Karpas-422 (cell line): ENCODE results near the gene SERPINH1. TPM values are rescaled to one million over a fixed set of nuclear protein-coding genes. Genes with fewer than 3 reads are reported as not detected.

Experiments
- DNase-seq: peaks from one replicate; pipeline ENCODE4 v3.0.0-alpha.2; 2015
- H2AFZ ChIP-seq: fragments of 200-600 bp; sonication (generic); 2 replicates; pipeline ENCODE4 v1.6.1; 2014; ENCODE audit warnings: antibody characterized with exemption, low read length, mixed read lengths
- H3K27ac ChIP-seq: fragments of 200-600 bp; sonication (generic); 2 replicates; pipeline ENCODE4 v1.5.1; 2014; ENCODE audit warnings: mild to moderate bottlenecking, low read length, moderate library complexity
- H3K27me3 ChIP-seq: fragments of 200-600 bp; sonication (generic); 2 replicates; pipeline ENCODE4 v1.6.1; 2014; ENCODE audit warnings: low read length, mixed read lengths
- H3K36me3 ChIP-seq: fragments of 200-600 bp; sonication (generic); 2 replicates; pipeline ENCODE4 v1.6.1; 2014; ENCODE audit warnings: low read length, mixed read lengths; ENCODE audit not compliant: insufficient read depth
- H3K4me1 ChIP-seq: fragments of 200-600 bp; sonication (generic); 2 replicates; pipeline ENCODE4 v1.6.1; 2014; ENCODE audit warnings: mild to moderate bottlenecking, low read length, mixed read lengths
- H3K4me2 ChIP-seq: fragments of 200-600 bp; sonication (generic); 2 replicates; pipeline ENCODE4 v1.6.1; 2014; ENCODE audit warnings: low read length, low read depth, mild to moderate bottlenecking; ENCODE audit not compliant: poor library complexity, severe bottlenecking
- H3K4me3 ChIP-seq: fragments of 200-600 bp; sonication (generic); 2 replicates; pipeline ENCODE4 v1.5.1; 2014; ENCODE audit warnings: mild to moderate bottlenecking, antibody characterized with exemption, low read length, mixed read lengths
- H3K79me2 ChIP-seq: fragments of 200-600 bp; sonication (generic); 2 replicates; pipeline ENCODE4 v1.6.1; 2014; ENCODE audit warnings: mild to moderate bottlenecking, low read length, mixed read lengths
- H3K9ac ChIP-seq: fragments of 200-600 bp; sonication (generic); 2 replicates; pipeline ENCODE4 v1.6.0; 2014; ENCODE audit warnings: low read length
- H3K9me2 ChIP-seq: fragments of 200-600 bp; sonication (generic), shearing (Covaris generic); replicated peaks from 2 replicates; pipeline ENCODE4 v1.6.0; 2014; ENCODE audit warnings: mild to moderate bottlenecking, low read length, moderate library complexity; ENCODE audit not compliant: insufficient read depth
- H3K9me3 ChIP-seq: fragments of 300-700, 200-600 bp; sonication (generic); 2 replicates; pipeline ENCODE4 v1.6.1; 2014; ENCODE audit warnings: low read length, mixed read lengths
- H4K20me1 ChIP-seq: fragments of 200-600 bp; sonication (generic); 2 replicates; pipeline ENCODE4 v1.6.1; 2014; ENCODE audit warnings: mild to moderate bottlenecking, antibody characterized with exemption, low read length, low read depth; ENCODE audit not compliant: insufficient read depth
- total RNA-seq: library from RNA; depleted of rRNA; stranded (reverse); fragments of >200 nt; shearing (Covaris generic); gene quantifications from 2 replicates; pipeline ENCODE4 v1.2.3, GENCODE V29; 2014; ENCODE audit warnings: low replicate concordance

SERPINH1 gene
- total RNA-seq, 1 experiment from 2014 or later = 10.5 TPM

GRCh38 chr11:75563501-75563977, 1.5 kb downstream of the SERPINH1 start:
- Histone ChIP-seq H4K20me1 (no peaks in the 10 kb centered on the region), H3K9me3 (no peaks in the 10 kb centered on the region), H3K4me1 (peaks cover 16% of the 10 kb centered on the region), H3K27ac (peak overlapping the region; percentile 67; the same call in 1 of the 2 replicates), H3K9ac (peak overlapping the region; percentile 81), H3K36me3 (no peaks in the 10 kb centered on the region), H3K9me2 (no peaks in the 10 kb centered on the region), H3K4me2 (peak overlapping the region; percentile 73), H2AFZ (no peak overlapping the region), H3K4me3 (peak overlapping the region; percentile 74), H3K27me3 (no peaks in the 10 kb centered on the region), H3K79me2 (no peaks in the 10 kb centered on the region)
- no peak for DNase-seq

- Histone ChIP-seq H3K4me2 (peak overlapping the region; percentile 73), H3K79me2 (no peaks in the 10 kb centered on the region)
Measured at GRCh38 chr11:75563978-75564552, 2.0 kb downstream of the SERPINH1 start.

GRCh38 chr11:75565221-75565814, 3.3 kb downstream of the SERPINH1 start:
- H3K4me1 ChIP-seq = peaks cover 16% of the 10 kb centered on the region
- H3K27ac ChIP-seq = no peak overlapping the region
- no peak for DNase-seq
- no peaks in the 10 kb centered on the region for H3K9me3 ChIP-seq
- H3K36me3 ChIP-seq = no peaks in the 10 kb centered on the region
- no peaks in the 10 kb centered on the region for H3K27me3 ChIP-seq
- H4K20me1 ChIP-seq = no peaks in the 10 kb centered on the region
- H3K4me3 ChIP-seq = no peak overlapping the region
- H3K9ac ChIP-seq = no peak overlapping the region
- H3K4me2 ChIP-seq = no peak overlapping the region
- no peak overlapping the region for H2AFZ ChIP-seq
- H3K79me2 ChIP-seq = no peaks in the 10 kb centered on the region
- H3K9me2 ChIP-seq = no peaks in the 10 kb centered on the region

More at GRCh38 chr11:75563978-75564552, 2.0 kb downstream of the SERPINH1 start:
- Histone ChIP-seq H3K9ac (peak overlapping the region; percentile 81; the same call in 1 of the 2 replicates), H3K9me3 (no peaks in the 10 kb centered on the region), H4K20me1 (no peaks in the 10 kb centered on the region), H3K9me2 (no peaks in the 10 kb centered on the region), H3K4me3 (no peak overlapping the region; the same call in 1 of the 2 replicates), H3K27ac (no peak overlapping the region), H3K36me3 (no peaks in the 10 kb centered on the region), H3K27me3 (no peaks in the 10 kb centered on the region), H3K4me1 (peaks cover 16% of the 10 kb centered on the region), H2AFZ (no peak overlapping the region)
- no peak for DNase-seq

GRCh38 chr11:75565916-75566762, 4.1 kb downstream of the SERPINH1 start:
- DNase-seq = no peak
- no peak overlapping the region for H3K4me2 ChIP-seq

GRCh38 chr11:75566763-75567279, 4.8 kb downstream of the SERPINH1 start:
- Histone ChIP-seq H3K36me3 (no peaks in the 10 kb centered on the region), H3K4me1 (peaks cover 11% of the 10 kb centered on the region), H3K9me3 (no peaks in the 10 kb centered on the region), H3K4me3 (no peak overlapping the region), H3K27me3 (no peaks in the 10 kb centered on the region), H3K79me2 (no peaks in the 10 kb centered on the region), H3K27ac (no peak overlapping the region), H3K9ac (no peak overlapping the region), H3K4me2 (no peak overlapping the region), H4K20me1 (no peaks in the 10 kb centered on the region), H3K9me2 (no peaks in the 10 kb centered on the region), H2AFZ (no peak overlapping the region)
- DNase-seq = no peak

More at GRCh38 chr11:75565916-75566762, 4.1 kb downstream of the SERPINH1 start:
- H3K4me1 ChIP-seq = peaks cover 16% of the 10 kb centered on the region
- no peaks in the 10 kb centered on the region for H3K27me3 ChIP-seq
- H3K36me3 ChIP-seq = no peaks in the 10 kb centered on the region
- H2AFZ ChIP-seq = no peak overlapping the region
- H3K27ac ChIP-seq = no peak overlapping the region
- H3K9ac ChIP-seq = no peak overlapping the region
- no peaks in the 10 kb centered on the region for H4K20me1 ChIP-seq
- H3K79me2 ChIP-seq = no peaks in the 10 kb centered on the region
- no peak overlapping the region for H3K4me3 ChIP-seq
- H3K9me3 ChIP-seq = no peaks in the 10 kb centered on the region
- no peaks in the 10 kb centered on the region for H3K9me2 ChIP-seq

GRCh38 chr11:75567971-75568370, 5.9 kb downstream of the SERPINH1 start:
- no peaks in the 10 kb centered on the region for H3K9me2 ChIP-seq
- no peak for DNase-seq
- H4K20me1 ChIP-seq = no peaks in the 10 kb centered on the region
- no peak overlapping the region for H3K4me3 ChIP-seq
- H3K9ac ChIP-seq = no peak overlapping the region
- H2AFZ ChIP-seq = no peak overlapping the region
- no peaks in the 10 kb centered on the region for H3K79me2 ChIP-seq
- no peak overlapping the region for H3K27ac ChIP-seq
- no peak overlapping the region for H3K4me2 ChIP-seq
- H3K4me1 ChIP-seq = peaks cover 9% of the 10 kb centered on the region
- H3K9me3 ChIP-seq = no peaks in the 10 kb centered on the region
- H3K27me3 ChIP-seq = no peaks in the 10 kb centered on the region
- H3K36me3 ChIP-seq = no peaks in the 10 kb centered on the region

- no peak for DNase-seq
- Histone ChIP-seq H2AFZ (no peak overlapping the region), H3K9ac (no peak overlapping the region)
Measured at GRCh38 chr11:75568616-75569219, 6.7 kb downstream of the SERPINH1 start.

More at GRCh38 chr11:75568616-75569219, 6.7 kb downstream of the SERPINH1 start:
- Histone ChIP-seq H3K4me1 (peaks cover 2% of the 10 kb centered on the region), H3K27ac (no peak overlapping the region), H3K4me3 (no peak overlapping the region), H3K27me3 (no peaks in the 10 kb centered on the region), H3K9me2 (no peaks in the 10 kb centered on the region), H4K20me1 (no peaks in the 10 kb centered on the region), H3K79me2 (no peaks in the 10 kb centered on the region), H3K4me2 (no peak overlapping the region), H3K9me3 (no peaks in the 10 kb centered on the region), H3K36me3 (no peaks in the 10 kb centered on the region)
